GM12872 (cell line): ENCODE results near the gene DNPH1.

Source experiments
- TF ChIP-seq, protein P1 (sequence below): IDR thresholded peaks from 3 replicates; pipeline ENCODE4 v1.5.1; 2011; ENCODE audit warnings: low read depth, mild to moderate bottlenecking, low read length, moderate library complexity; ENCODE audit not compliant: insufficient read depth

The DNPH1 gene

DNA sequence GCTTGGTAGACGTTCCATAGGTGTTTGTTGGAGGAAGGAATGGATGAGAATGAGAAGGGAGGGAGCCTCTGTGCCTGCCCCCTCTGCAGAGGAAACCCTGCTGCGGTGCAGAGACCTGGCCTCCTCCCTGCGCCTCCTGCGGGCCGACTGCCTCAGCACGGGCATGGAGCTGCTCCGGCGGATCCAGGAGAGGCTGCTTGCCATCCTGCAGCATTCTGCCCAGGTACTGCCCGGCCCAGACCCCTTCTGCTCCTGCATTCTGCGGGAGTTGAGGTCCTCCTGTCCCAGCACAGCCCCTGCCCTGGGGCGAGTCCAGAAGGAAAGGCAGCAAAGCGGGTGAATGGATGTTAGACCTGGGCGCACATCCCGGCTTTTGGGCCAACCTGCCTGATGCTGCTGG lies 6.1 kb downstream of the DNPH1 start:
- TF ChIP-seq, protein P1, sequence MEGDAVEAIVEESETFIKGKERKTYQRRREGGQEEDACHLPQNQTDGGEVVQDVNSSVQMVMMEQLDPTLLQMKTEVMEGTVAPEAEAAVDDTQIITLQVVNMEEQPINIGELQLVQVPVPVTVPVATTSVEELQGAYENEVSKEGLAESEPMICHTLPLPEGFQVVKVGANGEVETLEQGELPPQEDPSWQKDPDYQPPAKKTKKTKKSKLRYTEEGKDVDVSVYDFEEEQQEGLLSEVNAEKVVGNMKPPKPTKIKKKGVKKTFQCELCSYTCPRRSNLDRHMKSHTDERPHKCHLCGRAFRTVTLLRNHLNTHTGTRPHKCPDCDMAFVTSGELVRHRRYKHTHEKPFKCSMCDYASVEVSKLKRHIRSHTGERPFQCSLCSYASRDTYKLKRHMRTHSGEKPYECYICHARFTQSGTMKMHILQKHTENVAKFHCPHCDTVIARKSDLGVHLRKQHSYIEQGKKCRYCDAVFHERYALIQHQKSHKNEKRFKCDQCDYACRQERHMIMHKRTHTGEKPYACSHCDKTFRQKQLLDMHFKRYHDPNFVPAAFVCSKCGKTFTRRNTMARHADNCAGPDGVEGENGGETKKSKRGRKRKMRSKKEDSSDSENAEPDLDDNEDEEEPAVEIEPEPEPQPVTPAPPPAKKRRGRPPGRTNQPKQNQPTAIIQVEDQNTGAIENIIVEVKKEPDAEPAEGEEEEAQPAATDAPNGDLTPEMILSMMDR = no peak

- TF ChIP-seq, protein P1 = no peak
Measured at GRCh38 chr6:43222418-43223059, 6.7 kb downstream of the DNPH1 start.

DNA sequence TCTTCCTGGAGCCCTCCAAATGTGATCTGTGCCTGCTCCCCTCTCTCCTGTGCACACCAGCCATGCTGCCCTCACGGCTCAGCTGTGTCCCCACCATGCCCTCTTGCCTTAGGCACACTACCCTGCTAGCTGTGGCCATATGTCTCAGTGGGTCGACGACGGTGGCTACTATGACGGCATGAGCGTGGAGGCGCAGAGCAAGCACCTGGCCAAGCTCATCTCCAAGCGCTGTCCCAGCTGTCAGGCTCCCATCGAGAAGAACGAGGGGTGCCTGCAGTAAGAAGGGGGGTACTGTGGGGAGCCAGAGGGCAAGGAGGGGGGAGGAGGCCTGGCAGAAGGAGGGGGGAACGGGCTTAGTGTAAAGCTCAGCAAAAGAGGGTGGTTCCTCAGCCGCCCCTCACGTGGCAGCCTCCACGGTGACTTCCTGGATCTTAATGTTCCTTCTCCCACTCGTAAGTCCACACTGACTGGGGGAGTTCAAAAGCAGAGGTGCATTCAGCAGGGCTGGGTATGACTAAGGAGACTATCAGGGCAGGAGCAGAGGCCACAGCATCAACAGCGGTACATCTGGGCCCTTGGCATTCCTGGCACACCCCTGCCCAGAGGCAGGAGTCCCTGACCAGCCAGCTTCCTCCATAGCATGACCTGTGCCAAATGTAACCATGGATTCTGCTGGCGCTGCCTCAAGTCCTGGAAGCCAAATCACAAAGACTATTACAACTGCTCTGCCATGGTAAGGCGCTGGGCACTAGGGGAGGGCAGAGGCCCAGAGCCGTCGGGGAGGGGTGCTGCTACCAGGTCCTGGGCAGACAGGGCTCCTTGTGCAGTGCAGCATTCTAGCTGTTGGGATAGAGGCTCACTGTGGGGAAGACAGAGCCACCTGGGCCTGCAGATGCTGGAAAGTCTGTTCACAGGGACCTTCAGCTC lies 8.0 kb downstream of the DNPH1 start:
- TF ChIP-seq, protein P1 = no peak

GRCh38 chr6:43220439-43220951 lies 8.8 kb downstream of the DNPH1 start:
- TF ChIP-seq, protein P1 = no peak

GRCh38 chr6:43219814-43220213 lies 9.5 kb downstream of the DNPH1 start:
- TF ChIP-seq, protein P1 = no peak

GRCh38 chr6:43219119-43219518 lies 10.2 kb downstream of the DNPH1 start:
- TF ChIP-seq, protein P1 = no peak

DNA sequence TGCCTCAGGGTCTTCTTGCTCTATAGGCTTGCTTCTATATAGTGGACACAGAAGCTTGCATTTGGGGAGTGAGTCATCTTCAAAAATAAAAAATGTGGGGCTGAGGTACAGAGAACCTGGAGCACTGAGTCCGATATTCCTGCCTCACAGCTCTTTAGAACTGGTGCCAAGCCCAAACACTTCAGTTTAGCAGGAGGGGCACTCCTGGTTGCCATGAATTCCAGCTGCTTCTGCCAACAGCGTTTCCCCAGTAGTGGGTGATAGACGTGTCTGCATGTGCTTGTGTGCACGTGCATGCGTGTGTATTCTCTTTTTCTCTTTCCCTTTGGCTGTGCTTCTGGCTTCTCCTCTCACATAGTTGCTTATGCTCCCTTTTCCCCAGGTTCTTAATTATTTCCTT lies 11.9 kb downstream of the DNPH1 start:
- TF ChIP-seq, protein P1 = no peak
